Upper lobe of left lung (tissue), 4 donors: ENCODE data around the gene HAUS8.

Experiments used
- CTCF ChIP-seq, 6 experiments: fragments of 450-650 bp in 4 of 6; fragments of 200-600 bp in 2 of 6; sonication (generic) in 2 of 6; IDR thresholded peaks; one replicate each; pipeline ENCODE4 v1.5.1; 2016 to 2019; ENCODE audit warnings: antibody characterized with exemption in 6 of 6
- EP300 ChIP-seq, 4 donors: sonication (generic); formaldehyde crosslinking; IDR thresholded peaks; one replicate each; pipeline ENCODE4 v1.5.1; 2017; ENCODE audit warnings: antibody characterized with exemption in 4 of 4, control low read depth in 2 of 4
- POLR2A ChIP-seq, 4 donors: fragments of 450-650 bp; IDR thresholded peaks; one replicate each; pipeline ENCODE4 v1.5.1; 2016 to 2017; ENCODE audit warnings: antibody characterized with exemption in 4 of 4, mild to moderate bottlenecking in 2 of 4
- POLR2AphosphoS5 ChIP-seq, 2 donors: sonication (generic); formaldehyde crosslinking; IDR thresholded peaks; one replicate each; pipeline ENCODE4 v1.5.1; 2017; ENCODE audit warnings: antibody characterized with exemption in 2 of 2

- no peak for TF ChIP-seq CTCF (IDR thresholded peaks at IDR 0.05)
- no peak for TF ChIP-seq POLR2A (IDR thresholded peaks at IDR 0.05)
- no peak for TF ChIP-seq POLR2AphosphoS5 (IDR thresholded peaks at IDR 0.05)
- TF ChIP-seq EP300 (IDR thresholded peaks at IDR 0.05) = no peak
Measured at GRCh38 chr19:17112271-17112670, 37.0 kb upstream of the HAUS8 start.
